Fibroblast of lung (primary cell): Measurements from ENCODE around the gene IL1RAPL2.

Experiments used
- EZH2 ChIP-seq: IDR thresholded peaks from 2 replicates; pipeline ENCODE4 v1.5.1; 2012; ENCODE audit warnings: low read length, control low read depth, mild to moderate bottlenecking; ENCODE audit errors: missing control alignments
- TF ChIP-seq, protein P1 (sequence below), 2 donors: IDR thresholded peaks in 1 of 2; conservative IDR thresholded peaks in 1 of 2; 1 replicate in 1 of 2; 2 replicates in 1 of 2; pipeline ENCODE4 v1.5.1; 2011 to 2012; ENCODE audit warnings: low read length in 2 of 2, control low read depth in 1 of 2, inconsistent platforms in 1 of 2, low read depth in 1 of 2, mild to moderate bottlenecking in 1 of 2

DNA sequence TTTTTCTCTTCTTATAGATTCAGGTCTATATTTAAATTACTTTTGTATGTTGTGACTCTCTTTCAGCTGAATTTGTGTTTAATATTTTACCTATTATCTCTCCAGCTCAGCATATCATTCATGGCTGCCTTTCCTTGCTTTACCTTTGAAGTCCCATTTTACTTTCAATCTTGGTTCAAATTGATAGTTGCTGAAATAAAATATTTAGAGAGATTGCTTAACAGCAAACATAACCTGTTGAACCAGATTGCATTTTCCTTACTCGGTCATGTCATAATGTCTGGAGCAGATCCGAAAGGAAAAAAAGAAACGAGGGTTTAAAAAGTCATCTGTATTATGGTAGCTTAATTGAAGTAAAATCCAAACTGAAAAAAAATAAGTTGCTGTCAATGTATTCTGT is 94.1 kb downstream of the IL1RAPL2 start:
- TF ChIP-seq EZH2, result no peak
- TF ChIP-seq, protein P1, sequence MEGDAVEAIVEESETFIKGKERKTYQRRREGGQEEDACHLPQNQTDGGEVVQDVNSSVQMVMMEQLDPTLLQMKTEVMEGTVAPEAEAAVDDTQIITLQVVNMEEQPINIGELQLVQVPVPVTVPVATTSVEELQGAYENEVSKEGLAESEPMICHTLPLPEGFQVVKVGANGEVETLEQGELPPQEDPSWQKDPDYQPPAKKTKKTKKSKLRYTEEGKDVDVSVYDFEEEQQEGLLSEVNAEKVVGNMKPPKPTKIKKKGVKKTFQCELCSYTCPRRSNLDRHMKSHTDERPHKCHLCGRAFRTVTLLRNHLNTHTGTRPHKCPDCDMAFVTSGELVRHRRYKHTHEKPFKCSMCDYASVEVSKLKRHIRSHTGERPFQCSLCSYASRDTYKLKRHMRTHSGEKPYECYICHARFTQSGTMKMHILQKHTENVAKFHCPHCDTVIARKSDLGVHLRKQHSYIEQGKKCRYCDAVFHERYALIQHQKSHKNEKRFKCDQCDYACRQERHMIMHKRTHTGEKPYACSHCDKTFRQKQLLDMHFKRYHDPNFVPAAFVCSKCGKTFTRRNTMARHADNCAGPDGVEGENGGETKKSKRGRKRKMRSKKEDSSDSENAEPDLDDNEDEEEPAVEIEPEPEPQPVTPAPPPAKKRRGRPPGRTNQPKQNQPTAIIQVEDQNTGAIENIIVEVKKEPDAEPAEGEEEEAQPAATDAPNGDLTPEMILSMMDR (conservative IDR thresholded peaks at IDR 0.05 in 1 of 2, IDR thresholded peaks at IDR 0.05 in 1 of 2; ENCODE audit: low read depth in 1 of 2, low read length in 2 of 2), result no peak
